ENCODE data around the gene SPNS3.
A peak's percentile ranks its signal among the peaks of the same experiment; 100 is the strongest.

SPNS3 gene

GRCh38 chr17:4472286-4472685, 38.5 kb downstream of the SPNS3 start:
- DNase-seq: no peak

- no peak for DNase-seq
These were observed 40.4 kb downstream of the SPNS3 start for GRCh38 chr17:4474093-4474492.

DNA sequence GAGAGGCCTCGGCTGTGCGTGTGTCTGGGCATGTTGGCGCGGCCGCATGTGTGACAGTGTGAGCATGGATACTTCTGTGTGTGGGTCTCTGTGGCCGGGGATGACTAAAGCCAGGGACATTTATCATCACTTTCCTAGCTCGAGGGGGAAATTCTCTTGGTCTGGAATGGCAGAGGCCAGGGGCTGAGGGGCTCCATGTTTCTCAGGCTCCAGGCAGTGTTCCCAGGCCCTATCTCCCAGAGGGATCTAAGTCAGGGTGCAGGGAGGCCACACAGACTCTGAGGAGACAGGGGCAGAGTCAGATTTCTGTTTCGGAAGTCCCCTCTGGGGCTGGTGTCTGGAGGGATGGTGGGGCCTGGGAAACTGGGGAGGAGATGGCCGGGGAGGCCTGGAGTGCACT, 41.3 kb downstream of the SPNS3 start:
- no peak for DNase-seq

GRCh38 chr17:4475463-4475862, 41.7 kb downstream of the SPNS3 start:
- DNase-seq: no peak

DNA sequence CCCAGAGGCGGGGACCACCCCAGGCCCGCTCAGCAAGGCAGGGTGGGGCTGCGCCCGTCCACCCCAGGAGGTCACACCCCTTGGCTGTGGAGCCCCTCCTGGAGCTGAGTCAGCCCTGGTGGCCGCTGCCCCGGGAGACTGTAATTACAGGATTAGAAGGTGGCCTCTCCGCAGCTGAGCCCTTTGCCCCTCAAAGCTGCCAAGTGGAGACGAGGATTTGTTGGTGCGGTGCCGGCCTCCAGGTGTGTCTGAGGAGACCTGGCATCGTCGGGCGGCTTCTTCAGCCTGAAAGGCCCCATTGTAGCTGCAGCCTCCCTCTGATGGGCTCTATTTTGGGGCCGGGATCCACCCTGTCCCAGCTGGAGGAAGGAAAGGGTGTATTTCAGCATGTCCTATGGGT, 42.3 kb downstream of the SPNS3 start:
- no peak for DNase-seq

- DNase-seq: no peak
These were observed 42.9 kb downstream of the SPNS3 start for GRCh38 chr17:4476511-4477070.

GRCh38 chr17:4477255-4477791, 43.6 kb downstream of the SPNS3 start:
- no peak for DNase-seq

GRCh38 chr17:4478318-4478830, 44.6 kb downstream of the SPNS3 start:
- no peak for DNase-seq

DNA sequence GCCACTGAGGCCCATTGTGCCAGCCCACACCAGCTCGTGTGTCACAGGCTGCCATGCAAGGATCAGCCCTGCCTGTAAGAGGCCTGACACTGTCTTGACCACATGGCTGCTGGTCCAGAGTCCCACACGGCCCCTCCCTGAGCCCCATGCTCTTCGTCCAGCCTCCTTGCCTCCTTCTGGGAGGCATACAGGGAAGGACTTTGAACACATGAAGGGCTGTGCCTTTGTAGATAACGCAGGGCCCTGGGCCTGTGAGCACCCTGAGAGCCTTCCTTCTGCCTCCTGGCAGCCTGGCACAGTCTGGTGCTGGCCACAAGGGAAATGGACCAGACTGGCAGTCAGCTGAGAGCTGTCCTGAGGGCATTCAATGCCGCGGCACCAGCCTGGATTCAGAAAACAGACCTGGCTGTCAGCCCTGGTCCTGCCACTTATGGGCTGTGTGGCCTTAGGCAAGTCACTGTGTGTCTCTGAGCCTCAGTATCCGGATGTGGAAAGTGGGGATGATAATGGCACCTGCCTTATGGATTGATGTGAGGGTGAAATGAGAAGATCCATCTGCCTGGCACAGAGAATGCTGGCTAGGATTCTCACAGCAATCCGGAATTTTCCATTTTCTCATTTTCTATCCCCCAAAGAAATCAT, 45.7 kb downstream of the SPNS3 start:
- no peak for DNase-seq

GRCh38 chr17:4479982-4480751, 46.4 kb downstream of the SPNS3 start:
- DNase-seq: no peak

DNA sequence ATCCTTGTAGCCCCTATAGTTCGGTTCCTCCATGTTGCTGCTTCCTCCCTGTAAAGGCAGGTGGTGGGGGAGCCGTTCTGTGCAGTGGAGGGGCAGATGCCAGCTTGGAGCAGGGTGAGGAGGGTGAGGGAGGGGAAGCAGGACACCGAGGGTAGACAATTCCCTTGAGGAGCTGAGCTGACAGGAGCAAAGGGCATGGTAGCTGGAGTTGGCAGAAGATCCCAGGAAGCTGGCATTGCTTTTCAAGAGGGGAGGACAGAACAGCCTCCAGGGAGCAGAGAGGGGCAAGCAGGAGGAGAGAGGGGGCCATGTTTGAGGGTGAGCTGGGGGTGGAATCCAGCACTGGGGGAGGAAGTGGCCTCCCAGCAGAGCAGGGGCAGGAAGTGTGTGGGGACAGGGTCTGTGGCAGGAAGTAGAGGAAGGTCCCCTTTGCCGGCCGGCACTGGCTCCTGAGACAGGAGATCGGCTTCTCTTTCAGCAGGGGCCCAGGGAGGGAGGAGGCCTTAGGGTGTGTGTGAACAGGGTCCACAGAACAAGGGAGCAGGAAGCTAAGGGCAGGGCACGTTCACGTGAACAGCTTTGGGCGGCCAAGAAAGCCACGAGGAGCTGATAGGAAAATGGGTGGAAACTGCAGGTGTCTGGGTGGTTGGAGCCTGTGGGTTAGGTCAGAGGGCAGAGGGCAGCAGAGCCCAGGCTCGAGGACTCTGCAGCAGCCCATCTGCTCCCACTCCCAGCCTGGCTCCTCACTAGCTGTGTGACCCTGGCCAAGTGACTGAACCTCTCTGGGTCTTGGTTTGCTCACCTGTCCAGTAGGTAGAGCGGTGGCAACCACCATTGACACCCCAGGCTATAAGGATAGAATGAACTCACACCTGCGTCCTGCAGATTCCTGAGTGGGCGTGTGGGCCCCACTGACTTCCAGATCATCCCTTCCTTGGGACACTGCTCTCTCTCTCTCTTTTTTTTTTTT, 47.5 kb downstream of the SPNS3 start:
- peak; percentile 34 for DNase-seq

DNA sequence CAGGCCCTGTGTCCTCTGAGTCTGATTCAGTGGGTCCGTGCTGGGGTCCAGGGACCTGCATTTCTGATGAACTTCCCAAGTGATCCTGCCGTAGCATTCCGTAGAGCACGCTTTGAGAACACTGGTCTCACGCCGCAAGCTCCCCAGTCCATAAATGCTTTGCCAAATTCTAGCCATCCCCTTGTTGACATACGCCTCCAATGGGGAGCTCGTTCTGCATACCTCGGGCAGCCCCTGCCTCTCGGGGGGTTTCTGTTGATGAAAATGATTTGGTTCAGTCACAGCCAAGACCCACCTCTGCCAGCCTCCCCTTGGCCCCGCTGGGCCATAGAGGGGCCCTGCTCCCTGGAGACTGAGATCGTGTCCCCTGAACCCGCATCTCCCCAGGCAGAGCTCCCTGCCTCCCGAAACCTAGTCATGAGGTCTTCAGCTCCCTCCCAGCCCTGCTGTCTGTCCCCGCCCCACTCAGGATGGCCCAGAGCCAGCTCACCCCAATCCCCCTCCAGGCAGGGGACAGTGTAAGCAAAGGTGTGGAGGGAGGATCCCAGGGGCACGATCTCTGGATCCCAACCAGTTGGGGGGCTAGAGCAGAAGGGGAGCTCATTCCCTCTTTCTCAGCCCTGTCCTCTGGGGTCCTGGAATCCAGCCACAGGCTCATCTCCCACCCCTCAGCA, 48.7 kb downstream of the SPNS3 start:
- DNase-seq: no peak

DNA sequence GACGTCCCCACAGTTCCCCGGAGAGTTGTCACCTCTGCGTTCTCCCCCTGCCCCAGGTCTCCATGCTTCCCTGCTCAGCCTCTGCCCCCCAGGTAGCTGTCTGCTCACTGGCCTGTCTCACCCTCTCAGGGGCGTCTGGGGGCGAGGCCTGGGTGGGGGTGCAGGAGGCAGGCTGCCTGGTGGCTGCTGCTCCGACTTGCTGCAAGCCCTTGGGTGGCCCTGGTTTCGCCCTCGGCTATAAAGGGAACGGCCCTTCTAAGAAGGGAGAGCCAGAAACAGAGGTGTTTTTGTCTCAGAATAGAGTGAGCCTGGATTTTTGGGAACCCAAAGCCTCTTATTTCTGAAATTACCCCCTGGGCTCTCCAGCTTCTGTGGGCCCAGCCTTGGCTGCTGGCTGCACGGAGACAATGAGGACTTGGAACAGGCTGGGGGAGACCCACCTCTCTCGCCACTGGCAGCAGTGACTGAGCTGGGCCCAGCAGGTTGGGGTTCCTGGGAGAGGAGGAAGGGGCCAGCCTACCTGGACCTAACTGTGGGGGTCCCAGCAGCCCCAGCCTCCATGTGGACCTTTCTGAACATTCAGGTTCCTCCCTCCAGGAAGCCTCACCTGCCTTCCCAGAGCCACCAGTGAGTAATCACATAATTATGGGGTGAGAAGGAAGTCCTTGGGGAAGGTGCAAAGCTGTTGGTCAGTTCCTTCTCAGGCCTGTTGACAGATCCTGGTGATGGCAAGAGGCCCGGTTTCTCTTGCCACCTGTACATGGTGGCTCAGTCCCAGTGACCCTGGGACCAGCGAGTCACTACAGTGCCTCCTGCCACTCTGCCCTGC, 49.5 kb downstream of the SPNS3 start:
- DNase-seq: no peak

GRCh38 chr17:4485676-4486646, 52.2 kb downstream of the SPNS3 start:
- peak; percentile 59 for DNase-seq

DNA sequence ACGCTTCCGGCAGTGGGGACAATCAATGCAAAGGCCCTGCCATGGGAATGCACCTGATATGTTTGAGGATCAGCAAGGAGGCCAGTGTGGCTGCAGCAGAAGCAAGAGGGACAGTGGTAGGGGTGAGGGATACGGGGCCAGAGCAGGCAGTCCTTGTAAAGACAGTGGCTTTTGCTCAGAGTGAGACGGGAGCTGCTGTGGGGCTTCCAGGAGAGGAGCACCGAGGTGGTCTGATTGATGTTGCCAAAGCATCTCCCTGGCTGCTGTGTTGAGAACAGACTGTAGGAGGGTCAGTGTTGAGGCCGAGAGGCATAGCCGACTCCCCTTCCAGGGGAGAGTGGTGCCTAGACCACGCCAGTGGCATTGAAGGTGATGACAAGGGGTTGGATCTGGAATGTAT, 53.6 kb downstream of the SPNS3 start:
- no peak for DNase-seq

GRCh38 chr17:4487820-4488716, 54.3 kb downstream of the SPNS3 start:
- DNase-seq: no peak

DNA sequence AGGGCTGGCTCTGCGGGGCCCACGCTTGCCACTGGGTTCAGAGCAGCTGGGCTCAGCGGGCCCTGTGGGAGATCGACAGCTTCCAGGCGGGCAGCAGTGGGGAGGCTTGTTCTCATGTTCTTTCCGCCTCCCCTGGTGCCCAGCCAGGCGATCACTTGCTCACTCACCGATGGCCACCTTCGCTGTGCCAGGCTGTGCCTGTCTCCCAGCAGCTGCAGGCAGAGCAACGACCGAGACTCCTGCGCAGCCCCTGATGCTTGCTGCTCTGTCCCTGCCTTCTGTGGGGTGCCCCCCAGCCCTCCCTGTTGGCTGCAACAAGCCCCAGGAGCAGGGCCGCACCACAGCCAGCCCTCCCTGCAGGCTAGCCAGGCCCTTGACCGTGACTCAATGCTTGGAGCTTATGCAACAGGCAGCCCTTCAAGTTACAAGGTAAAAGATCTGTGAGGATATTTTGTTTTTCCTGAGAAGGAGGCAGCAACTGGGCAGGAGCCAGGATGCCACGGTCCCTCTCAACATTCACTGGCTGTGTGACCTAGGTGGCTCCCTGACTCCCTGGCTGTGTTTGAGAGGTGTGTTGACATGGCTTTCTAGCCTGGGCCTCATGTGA, 55.4 kb downstream of the SPNS3 start:
- no peak for DNase-seq

DNA sequence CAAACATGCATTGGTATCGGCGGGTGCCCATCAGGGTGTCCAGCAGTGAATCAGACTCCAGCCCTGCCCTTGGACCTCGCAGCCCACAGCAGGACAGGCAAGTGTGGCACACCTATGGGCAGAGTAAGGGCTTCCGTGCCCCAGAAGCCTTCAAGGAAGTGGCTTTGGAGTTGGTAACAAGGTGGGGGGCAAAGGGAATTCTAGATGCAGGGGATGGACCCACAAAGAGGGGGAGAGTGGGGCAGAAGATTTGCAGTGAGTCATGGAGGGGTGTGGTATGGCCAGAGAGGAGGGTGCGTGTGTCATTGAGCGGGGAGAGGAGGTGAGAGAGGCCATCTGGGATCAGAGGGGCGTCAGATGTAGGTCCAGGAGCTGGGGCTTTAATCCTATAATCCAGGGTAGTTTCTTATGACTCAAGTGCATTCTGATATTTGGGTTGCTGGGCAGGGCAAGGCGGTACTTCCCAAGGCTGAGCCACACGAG, 56.4 kb downstream of the SPNS3 start:
- DNase-seq: no peak
